K562 (cell line): Measurements from ENCODE around the gene SLC44A5. TPM values are rescaled to one million over a fixed set of nuclear protein-coding genes. Genes with fewer than 3 reads are reported as not detected.
A peak's percentile ranks its signal among the peaks of the same experiment; 100 is the strongest.
"Not testable (repeated sequence)": the region's sequence is repeated elsewhere in the genome, so short reads cannot be mapped to it uniquely, and the experiment has no call there.

ENCODE experiments used
- ATAC-seq: fragments of 200-7000 bp; cut with Tn5 transposase; 3 replicates; pipeline ENCODE4 v1.9.1; 2020; ENCODE audit warnings: moderate library complexity
- BruUV-seq: library from RNA; stranded (reverse); fragments of 400-500 nt; replicated peaks from 2 replicates; lab custom pipeline; 2021; lab: Mats Ljungman, UMichigan
- CTCF ChIA-PET: fragments of 300-600 bp; formaldehyde crosslinking; extraction: SDS; loops from one replicate; lab custom pipeline; 2021; ENCODE audit warnings: low intra/inter-chr PET ratio; lab: Yijun Ruan, JAX
- POLR2A ChIA-PET: fragments of 300-600, 350-650 bp; sonication (Branson Sonifier 250); formaldehyde crosslinking; extraction: SDS; loops from one replicate; lab custom pipeline; 2021; ENCODE audit warnings: antibody characterized with exemption, inconsistent platforms; lab: Yijun Ruan, JAX
- DNase-seq, 4 experiments: peaks; one replicate each; pipeline versions ENCODE4 v3.0.0 to v3.0.0-alpha.2; 2011 to 2018; ENCODE audit warnings: low spot score in 3 of 4, mixed read lengths in 3 of 4; ENCODE audit errors: extremely low read depth in 1 of 4
- FAIRE-seq: peaks from 2 replicates; lab custom pipeline; 2011; peaks lifted over from hg19 to GRCh38; lab: Jason Lieb, UNC
- H2AFZ ChIP-seq: 2 replicates; pipeline ENCODE4 v1.6.0; 2011; ENCODE audit warnings: low read depth, low read length, control low read depth, inconsistent platforms
- H3K27ac ChIP-seq: fragments of 200-600 bp; 3 replicates; pipeline ENCODE4 v1.8.0; 2011; ENCODE audit warnings: low read depth, mild to moderate bottlenecking, control low read depth, inconsistent platforms, low read length, moderate library complexity, mixed read lengths; ENCODE audit errors: extremely low read depth
- H3K27me3 ChIP-seq, 2 experiments: fragments of 300-600 bp in 1 of 2; 2 replicates in 1 of 2; 3 replicates in 1 of 2; pipeline versions ENCODE4 v1.6.0 to v1.8.0; 2011; ENCODE audit warnings: inconsistent platforms in 2 of 2, low read length in 2 of 2, mild to moderate bottlenecking in 1 of 2, mixed read lengths in 1 of 2, moderate library complexity in 1 of 2; ENCODE audit not compliant: control insufficient read depth in 2 of 2, insufficient read depth in 2 of 2
- H3K36me3 ChIP-seq: fragments of 300-600 bp; 3 replicates; pipeline ENCODE4 v1.8.0; 2011; ENCODE audit warnings: mild to moderate bottlenecking, low read length, inconsistent platforms; ENCODE audit not compliant: control insufficient read depth, insufficient read depth
- H3K4me1 ChIP-seq, 2 experiments: fragments of 200-600 bp in 1 of 2; replicated peaks in 1 of 2; 2 replicates in 1 of 2; 3 replicates in 1 of 2; pipeline versions ENCODE4 v1.5.1 to v1.8.0; 2011; ENCODE audit warnings: inconsistent platforms in 2 of 2, low read length in 2 of 2, mild to moderate bottlenecking in 1 of 2, mixed read lengths in 1 of 2, moderate library complexity in 1 of 2; ENCODE audit not compliant: control insufficient read depth in 2 of 2, insufficient read depth in 2 of 2
- H3K4me2 ChIP-seq: 2 replicates; pipeline ENCODE4 v1.6.1; 2011; ENCODE audit warnings: low read length, control low read depth, inconsistent platforms, mixed read lengths; ENCODE audit not compliant: insufficient read depth
- H3K4me3 ChIP-seq: fragments of 200-600 bp; sonication (generic), shearing (Covaris generic); 2 replicates; pipeline ENCODE4 v1.5.1; 2016; ENCODE audit warnings: control low read depth, inconsistent platforms
- H3K79me2 ChIP-seq: fragments of 200-600 bp; 3 replicates; pipeline ENCODE4 v1.8.0; 2011; ENCODE audit warnings: low read length, inconsistent platforms; ENCODE audit not compliant: control insufficient read depth, insufficient read depth
- H3K9ac ChIP-seq, 2 experiments: 2 replicates each; pipeline versions ENCODE4 v1.6.0 to v1.6.1; 2011; ENCODE audit warnings: low read depth in 2 of 2, low read length in 2 of 2, control low read depth in 1 of 2, inconsistent platforms in 1 of 2, mild to moderate bottlenecking in 1 of 2, mixed read lengths in 1 of 2; ENCODE audit not compliant: insufficient read depth in 1 of 2
- H3K9me1 ChIP-seq: one replicate; pipeline ENCODE4 v1.6.0; 2011; ENCODE audit warnings: inconsistent platforms, mild to moderate bottlenecking, low read length, moderate library complexity; ENCODE audit not compliant: control insufficient read depth, insufficient read depth
- H3K9me3 ChIP-seq: replicated peaks from 2 replicates; pipeline ENCODE4 v1.5.1; 2011; ENCODE audit warnings: low read depth, low read length, inconsistent platforms; ENCODE audit not compliant: control insufficient read depth, insufficient read depth
- H4K20me1 ChIP-seq: replicated peaks from 2 replicates; pipeline ENCODE4 v1.6.1; 2011; ENCODE audit warnings: low read length, inconsistent platforms, mixed read lengths; ENCODE audit not compliant: control insufficient read depth, insufficient read depth
- CBX1 ChIP-seq: sonication (generic); IDR thresholded peaks from 2 replicates; pipeline ENCODE4 v1.6.1; 2016; ENCODE audit warnings: antibody characterized with exemption, low read depth, mild to moderate bottlenecking
- E2F3 ChIP-seq: fragments of 250-450 bp; sonication (Bioruptor Pico); IDR thresholded peaks from 2 replicates; pipeline ENCODE4 v1.4.0; 2020; ENCODE audit warnings: mild to moderate bottlenecking
- NCOA2 ChIP-seq, 2 experiments: fragments of 450-650 bp; IDR thresholded peaks; 2 replicates each; pipeline ENCODE4 v1.6.1; 2018; ENCODE audit warnings: mild to moderate bottlenecking in 2 of 2, moderate library complexity in 1 of 2; ENCODE audit not compliant: partially characterized antibody in 2 of 2
- PML ChIP-seq: IDR thresholded peaks from 2 replicates; pipeline ENCODE4 v1.6.1; 2012; ENCODE audit warnings: low read length, inconsistent platforms
- TCF3 ChIP-seq: sonication (generic); formaldehyde crosslinking; IDR thresholded peaks from 2 replicates; pipeline ENCODE4 v1.4.0; 2020; ENCODE audit warnings: mild to moderate bottlenecking, missing genetic modification reagents
- ZNF146 ChIP-seq: IDR thresholded peaks from one replicate; pipeline ENCODE4 v1.6.1; 2018; ENCODE audit warnings: missing compliant biosample characterization; ENCODE audit not compliant: unreplicated experiment
- ZNF232 ChIP-seq: sonication (generic); formaldehyde crosslinking; IDR thresholded peaks from 2 replicates; pipeline ENCODE4 v1.8.0; 2022; ENCODE audit warnings: mild to moderate bottlenecking, missing genetic modification reagents
- ZZZ3 ChIP-seq: fragments of 450-650 bp; IDR thresholded peaks from 2 replicates; pipeline ENCODE4 v1.6.1; 2016; ENCODE audit warnings: antibody characterized with exemption, mild to moderate bottlenecking, moderate library complexity
- WGBS: fragments of 100-300 bp; shearing (Covaris generic); methylation state at CpG from one replicate; pipeline ENCODE4 v1.1.6; 2016; ENCODE audit warnings: low coverage, mixed read lengths; ENCODE audit not compliant: insufficient coverage; ENCODE audit errors: missing lambda C conversion rate; 5-methylcytosine and 5-hydroxymethylcytosine counted together
- in situ Hi-C: fragments of 300-500 bp; cut with MboI; formaldehyde crosslinking; loops from 4 replicates; pipeline ENCODE4 v1.15.0; 2018; ENCODE audit warnings: inconsistent platforms, mixed read lengths
- intact Hi-C: fragments of 100-400 bp; cut with micrococcal nuclease; formaldehyde crosslinking; loops from 2 replicates; pipeline ENCODE4 v1.14.2; 2022
- polyA plus RNA-seq, 8 experiments: library from polyadenylated mRNA; depleted of rRNA in 4 of 8; stranded (reverse) in 5 of 8; unstranded in 3 of 8; fragments of >200 nt; fragmentation: Nextera tagmentation in 2 of 8; fragmentation: Illumina TruSeq in 1 of 8; extraction: Ambion mirVana in 2 of 8; extraction: Trizol in 1 of 8; gene quantifications; 2 replicates each; pipeline versions ENCODE4 v1.2.1 to v1.2.3, GENCODE V29; 2011 to 2014; ENCODE audit warnings: inconsistent platforms in 1 of 8, missing spikeins in 1 of 8
- total RNA-seq, 7 experiments: library from RNA; depleted of rRNA in 6 of 7; stranded (reverse); fragments of >200 nt in 6 of 7; fragmentation: Illumina TruSeq in 2 of 7; extraction: Trizol in 2 of 7; gene quantifications; 2 replicates each; pipeline versions ENCODE4 v1.2.1 to v1.2.3, GENCODE V29; 2011 to 2021; ENCODE audit warnings: low replicate concordance in 1 of 7
- TF ChIP-seq, protein P1 (sequence below): fragments of 450-650 bp; formaldehyde crosslinking; IDR thresholded peaks from 2 replicates; pipeline ENCODE4 v1.4.0; 2022; ENCODE audit warnings: mild to moderate bottlenecking, moderate library complexity
- TF ChIP-seq, protein P2 (sequence below): fragments of 450-650 bp; IDR thresholded peaks from 2 replicates; pipeline ENCODE4 v1.6.1; 2017; ENCODE audit warnings: antibody characterized with exemption, mild to moderate bottlenecking
- TF ChIP-seq, protein P3 (sequence below): IDR thresholded peaks from 3 replicates; pipeline ENCODE4 v1.6.1; 2011; ENCODE audit warnings: borderline replicate concordance, mild to moderate bottlenecking; ENCODE audit not compliant: insufficient read length, insufficient read depth

SLC44A5 gene
- total and polyA plus RNA-seq, 9 of the 15 experiments (the other 6 are each of a cell fraction or from before 2014, with no cell fraction given), result 1.2 to 10.1 (median 3.2) TPM

DNA sequence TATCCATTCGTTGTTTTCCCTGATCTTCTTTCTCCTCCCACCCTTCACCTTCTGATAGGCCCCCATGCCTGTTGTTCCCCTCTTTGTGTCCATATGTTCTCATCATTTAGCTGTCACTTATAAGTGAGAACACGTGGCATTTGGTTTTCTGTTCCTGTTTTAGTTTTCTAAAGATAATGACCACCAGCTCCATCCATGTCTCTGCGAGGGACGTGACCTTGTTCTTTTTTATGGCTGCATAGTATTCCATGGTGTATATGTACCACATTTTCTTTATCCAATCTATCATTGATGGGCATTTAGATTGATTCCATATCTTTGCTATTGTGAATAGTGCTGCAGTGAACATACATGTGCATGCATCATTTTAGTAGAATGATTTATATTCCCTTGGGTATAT is 360.8 kb downstream of the SLC44A5 start:
- H3K27ac ChIP-seq, H3K4me2 ChIP-seq, H3K27me3 ChIP-seq, DNase-seq, H4K20me1 ChIP-seq, H3K9me1 ChIP-seq, H2AFZ ChIP-seq, FAIRE-seq, H3K9ac ChIP-seq, intact Hi-C loops, BruUV-seq, H3K36me3 ChIP-seq, H3K4me3 ChIP-seq, H3K9me3 ChIP-seq, H3K79me2 ChIP-seq, H3K4me1 ChIP-seq, CTCF ChIA-PET, ATAC-seq, POLR2A ChIA-PET: not testable (repeated sequence)
- WGBS, result 24% methylated on average over 4 of the region's 4 CpGs
- peak; percentile 57 for TF ChIP-seq ZNF146 (CRISPR knock-in tag)
- in situ Hi-C loops, result loop anchor here (10.0 kb wide), 1 partner anchor 375 kb away; no protein-coding TSS in a partner anchor

DNA sequence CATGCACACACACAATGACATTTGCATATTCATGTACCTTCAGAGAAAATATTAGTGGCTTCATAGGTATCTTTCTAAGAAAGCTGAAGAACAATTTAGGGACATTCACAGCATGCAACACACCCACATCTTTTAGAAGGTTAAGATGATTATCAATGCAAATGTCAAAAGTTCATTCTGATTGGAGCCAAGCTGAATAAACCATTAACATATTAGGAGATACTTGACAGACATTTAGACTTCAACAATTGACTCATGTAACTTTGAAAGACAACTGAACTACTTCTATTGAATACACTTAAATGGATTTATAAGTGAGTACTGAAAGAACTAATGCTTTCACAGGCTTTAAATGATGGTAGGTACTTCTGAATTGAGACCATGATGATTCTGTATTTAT is 365.7 kb downstream of the SLC44A5 start:
- no peak for DNase-seq
- H3K9ac ChIP-seq, result no peak overlapping the region
- no peaks in the 10 kb centered on the region for H3K9me3 ChIP-seq
- H3K4me3 ChIP-seq, result no peak overlapping the region
- no peak overlapping the region for H2AFZ ChIP-seq
- no peaks in the 10 kb centered on the region for H4K20me1 ChIP-seq
- in situ Hi-C loops (no loop called here), intact Hi-C loops (no loop called here)
- BruUV-seq, result no TSS peak
- H3K4me1 ChIP-seq, result no peaks in the 10 kb centered on the region
- no peaks in the 10 kb centered on the region for H3K79me2 ChIP-seq
- H3K4me2 ChIP-seq, result no peak overlapping the region
- H3K27me3 ChIP-seq, result no peaks in the 10 kb centered on the region
- ChIA-PET POLR2A (no interaction called here), CTCF (no interaction called here)
- no peaks in the 10 kb centered on the region for H3K9me1 ChIP-seq
- no peak for FAIRE-seq
- no peaks in the 10 kb centered on the region for H3K36me3 ChIP-seq
- H3K27ac ChIP-seq, result no peak overlapping the region
- ATAC-seq, result no peak
- TF ChIP-seq CBX1, result no peak
- TF ChIP-seq ZNF232 (CRISPR knock-in tag), result no peak
- TF ChIP-seq, protein P1, sequence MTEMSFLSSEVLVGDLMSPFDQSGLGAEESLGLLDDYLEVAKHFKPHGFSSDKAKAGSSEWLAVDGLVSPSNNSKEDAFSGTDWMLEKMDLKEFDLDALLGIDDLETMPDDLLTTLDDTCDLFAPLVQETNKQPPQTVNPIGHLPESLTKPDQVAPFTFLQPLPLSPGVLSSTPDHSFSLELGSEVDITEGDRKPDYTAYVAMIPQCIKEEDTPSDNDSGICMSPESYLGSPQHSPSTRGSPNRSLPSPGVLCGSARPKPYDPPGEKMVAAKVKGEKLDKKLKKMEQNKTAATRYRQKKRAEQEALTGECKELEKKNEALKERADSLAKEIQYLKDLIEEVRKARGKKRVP (CRISPR knock-in tag), result no peak
- TF ChIP-seq, protein P2, sequence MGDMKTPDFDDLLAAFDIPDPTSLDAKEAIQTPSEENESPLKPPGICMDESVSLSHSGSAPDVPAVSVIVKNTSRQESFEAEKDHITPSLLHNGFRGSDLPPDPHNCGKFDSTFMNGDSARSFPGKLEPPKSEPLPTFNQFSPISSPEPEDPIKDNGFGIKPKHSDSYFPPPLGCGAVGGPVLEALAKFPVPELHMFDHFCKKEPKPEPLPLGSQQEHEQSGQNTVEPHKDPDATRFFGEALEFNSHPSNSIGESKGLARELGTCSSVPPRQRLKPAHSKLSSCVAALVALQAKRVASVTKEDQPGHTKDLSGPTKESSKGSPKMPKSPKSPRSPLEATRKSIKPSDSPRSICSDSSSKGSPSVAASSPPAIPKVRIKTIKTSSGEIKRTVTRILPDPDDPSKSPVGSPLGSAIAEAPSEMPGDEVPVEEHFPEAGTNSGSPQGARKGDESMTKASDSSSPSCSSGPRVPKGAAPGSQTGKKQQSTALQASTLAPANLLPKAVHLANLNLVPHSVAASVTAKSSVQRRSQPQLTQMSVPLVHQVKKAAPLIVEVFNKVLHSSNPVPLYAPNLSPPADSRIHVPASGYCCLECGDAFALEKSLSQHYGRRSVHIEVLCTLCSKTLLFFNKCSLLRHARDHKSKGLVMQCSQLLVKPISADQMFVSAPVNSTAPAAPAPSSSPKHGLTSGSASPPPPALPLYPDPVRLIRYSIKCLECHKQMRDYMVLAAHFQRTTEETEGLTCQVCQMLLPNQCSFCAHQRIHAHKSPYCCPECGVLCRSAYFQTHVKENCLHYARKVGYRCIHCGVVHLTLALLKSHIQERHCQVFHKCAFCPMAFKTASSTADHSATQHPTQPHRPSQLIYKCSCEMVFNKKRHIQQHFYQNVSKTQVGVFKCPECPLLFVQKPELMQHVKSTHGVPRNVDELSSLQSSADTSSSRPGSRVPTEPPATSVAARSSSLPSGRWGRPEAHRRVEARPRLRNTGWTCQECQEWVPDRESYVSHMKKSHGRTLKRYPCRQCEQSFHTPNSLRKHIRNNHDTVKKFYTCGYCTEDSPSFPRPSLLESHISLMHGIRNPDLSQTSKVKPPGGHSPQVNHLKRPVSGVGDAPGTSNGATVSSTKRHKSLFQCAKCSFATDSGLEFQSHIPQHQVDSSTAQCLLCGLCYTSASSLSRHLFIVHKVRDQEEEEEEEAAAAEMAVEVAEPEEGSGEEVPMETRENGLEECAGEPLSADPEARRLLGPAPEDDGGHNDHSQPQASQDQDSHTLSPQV, result no peak
- no peak for TF ChIP-seq PML
- TF ChIP-seq, protein P3, sequence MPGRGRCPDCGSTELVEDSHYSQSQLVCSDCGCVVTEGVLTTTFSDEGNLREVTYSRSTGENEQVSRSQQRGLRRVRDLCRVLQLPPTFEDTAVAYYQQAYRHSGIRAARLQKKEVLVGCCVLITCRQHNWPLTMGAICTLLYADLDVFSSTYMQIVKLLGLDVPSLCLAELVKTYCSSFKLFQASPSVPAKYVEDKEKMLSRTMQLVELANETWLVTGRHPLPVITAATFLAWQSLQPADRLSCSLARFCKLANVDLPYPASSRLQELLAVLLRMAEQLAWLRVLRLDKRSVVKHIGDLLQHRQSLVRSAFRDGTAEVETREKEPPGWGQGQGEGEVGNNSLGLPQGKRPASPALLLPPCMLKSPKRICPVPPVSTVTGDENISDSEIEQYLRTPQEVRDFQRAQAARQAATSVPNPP, result no peak
- no peak for TF ChIP-seq ZZZ3
- no peak for TF ChIP-seq NCOA2 (IDR thresholded peaks at IDR 0.05; ENCODE audit: partially characterized antibody in 2 of 2)
- no peak for TF ChIP-seq TCF3 (CRISPR knock-in tag)
- TF ChIP-seq E2F3, result no peak
